A549 (cell line): ENCODE data around the gene PRELP.

Experiments
- CTCF ChIP-seq: fragments of >200 bp; sonication (Bioruptor Twin); formaldehyde crosslinking; IDR thresholded peaks from 3 replicates; pipeline ENCODE4 v1.5.1; 2016
- EHMT2 ChIP-seq: fragments of 200-600 bp; sonication (generic); IDR thresholded peaks from 2 replicates; pipeline ENCODE4 v1.6.1; 2016; ENCODE audit warnings: antibody characterized with exemption, low read depth, mild to moderate bottlenecking, moderate library complexity
- JUN ChIP-seq, 2 experiments: fragments of >200 bp; sonication (Bioruptor Twin); formaldehyde crosslinking; IDR thresholded peaks; 2 replicates in 1 of 2; 3 replicates in 1 of 2; pipeline ENCODE4 v1.6.1; 2016 to 2017
- POLR2A ChIP-seq: IDR thresholded peaks from 2 replicates; pipeline ENCODE4 v1.6.1; 2012; ENCODE audit warnings: mild to moderate bottlenecking, low read length
- SMC3 ChIP-seq: fragments of >200 bp; sonication (Bioruptor Twin); formaldehyde crosslinking; IDR thresholded peaks from 3 replicates; pipeline ENCODE4 v1.6.1; 2018; ENCODE audit warnings: inconsistent platforms

- no peak for TF ChIP-seq CTCF
- TF ChIP-seq POLR2A, result no peak
- TF ChIP-seq EHMT2, result no peak
- no peak for TF ChIP-seq SMC3
- TF ChIP-seq JUN (IDR thresholded peaks at IDR 0.05), result no peak
These were observed 17.5 kb upstream of the PRELP start for GRCh38 chr1:203458078-203458477.
